HG03060 (cell line): ENCODE measurements around the gene FADS2.
A peak's percentile ranks its signal among the peaks of the same experiment; 100 is the strongest.

ENCODE experiments used
- ATAC-seq: cut with Tn5 transposase; IDR thresholded peaks from one replicate; pipeline ENCODE4 v1.9.1; 2021; ENCODE audit warnings: low read depth, moderate number of reproducible peaks; ENCODE audit not compliant: unreplicated experiment

The FADS2 gene

GRCh38 chr11:61827571-61828378 is at the start of gene FADS2:
Gene FADS2, plus strand, starts transcription at chr11:61828300. Its CDS starts 91 bp downstream, at chr11:61828391.
- ATAC-seq = no peak

- no peak for ATAC-seq
Observed at GRCh38 chr11:61778357-61778886, 49.7 kb upstream of the FADS2 start.

GRCh38 chr11:61778920-61779650 is 49.0 kb upstream of the FADS2 start:
- no peak for ATAC-seq

- ATAC-seq = no peak
Observed at GRCh38 chr11:61779666-61780525, 48.2 kb upstream of the FADS2 start.

GRCh38 chr11:61780581-61781162 is 47.4 kb upstream of the FADS2 start:
- no peak for ATAC-seq

GRCh38 chr11:61781585-61781984 is 46.5 kb upstream of the FADS2 start:
- no peak for ATAC-seq

- ATAC-seq = no peak
Observed at GRCh38 chr11:61782299-61782698, 45.8 kb upstream of the FADS2 start.

GRCh38 chr11:61782841-61783240 is 45.3 kb upstream of the FADS2 start:
- ATAC-seq = no peak

GRCh38 chr11:61783717-61784505 is 44.2 kb upstream of the FADS2 start:
- no peak for ATAC-seq

GRCh38 chr11:61784506-61784805 is 43.6 kb upstream of the FADS2 start:
- ATAC-seq = no peak

GRCh38 chr11:61785837-61786402 is 42.2 kb upstream of the FADS2 start:
- ATAC-seq = no peak

GRCh38 chr11:61787928-61788491 is 40.1 kb upstream of the FADS2 start:
- ATAC-seq = no peak

- no peak for ATAC-seq
Observed at GRCh38 chr11:61791737-61792309, 36.3 kb upstream of the FADS2 start.

GRCh38 chr11:61792310-61793082 is 35.6 kb upstream of the FADS2 start, which contains the start of the genes FEN1 and TMEM258:
Gene FEN1, plus strand, starts transcription at chr11:61792911. Its CDS starts 2,451 bp downstream, at chr11:61795362.
Gene TMEM258, minus strand, starts transcription at chr11:61792599. Its CDS starts 41 bp downstream, at chr11:61792558.
- peak; percentile 53 for ATAC-seq

GRCh38 chr11:61793083-61793828 is 34.8 kb upstream of the FADS2 start:
- ATAC-seq = no peak

- no peak for ATAC-seq
Observed at GRCh38 chr11:61793829-61794204, 34.3 kb upstream of the FADS2 start.

GRCh38 chr11:61794579-61794978 is 33.5 kb upstream of the FADS2 start:
- no peak for ATAC-seq
